ENCODE results near the gene NBAS. TPM values are rescaled to one million over a fixed set of nuclear protein-coding genes. Genes with fewer than 3 reads are reported as not detected.

Gene NBAS
- total and polyA plus RNA-seq, 9 donors, result 25.8 to 48.9 (median 43.4) TPM

DNA sequence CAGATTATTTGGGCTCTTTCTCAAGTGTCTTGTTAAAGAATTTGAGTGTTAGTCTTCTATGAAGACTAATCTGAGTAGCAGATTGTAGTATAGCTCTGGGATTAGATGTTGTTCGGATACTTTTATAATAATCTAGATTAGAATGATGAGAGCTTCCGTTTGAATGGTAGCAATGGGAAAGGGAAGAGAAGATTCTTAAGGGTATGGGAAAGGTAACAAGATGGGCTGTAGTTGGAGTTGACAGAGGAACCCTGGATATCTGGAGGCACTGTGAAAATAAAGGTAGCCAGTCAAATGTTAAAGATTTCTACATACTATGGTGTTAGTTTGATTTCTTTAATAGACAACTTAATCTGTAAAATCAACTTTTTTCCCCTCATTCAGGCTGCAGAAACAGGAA is 35.2 kb upstream of the NBAS start:
- no peak for DNase-seq
- H3K27me3 ChIP-seq, result no peaks in the 10 kb centered on the region
- H3K4me3 ChIP-seq, result no peak overlapping the region
- TF ChIP-seq EP300 (IDR thresholded peaks at IDR 0.05) (no peak), POLR2A (IDR thresholded peaks at IDR 0.05) (no peak)
- TF ChIP-seq, protein P1, sequence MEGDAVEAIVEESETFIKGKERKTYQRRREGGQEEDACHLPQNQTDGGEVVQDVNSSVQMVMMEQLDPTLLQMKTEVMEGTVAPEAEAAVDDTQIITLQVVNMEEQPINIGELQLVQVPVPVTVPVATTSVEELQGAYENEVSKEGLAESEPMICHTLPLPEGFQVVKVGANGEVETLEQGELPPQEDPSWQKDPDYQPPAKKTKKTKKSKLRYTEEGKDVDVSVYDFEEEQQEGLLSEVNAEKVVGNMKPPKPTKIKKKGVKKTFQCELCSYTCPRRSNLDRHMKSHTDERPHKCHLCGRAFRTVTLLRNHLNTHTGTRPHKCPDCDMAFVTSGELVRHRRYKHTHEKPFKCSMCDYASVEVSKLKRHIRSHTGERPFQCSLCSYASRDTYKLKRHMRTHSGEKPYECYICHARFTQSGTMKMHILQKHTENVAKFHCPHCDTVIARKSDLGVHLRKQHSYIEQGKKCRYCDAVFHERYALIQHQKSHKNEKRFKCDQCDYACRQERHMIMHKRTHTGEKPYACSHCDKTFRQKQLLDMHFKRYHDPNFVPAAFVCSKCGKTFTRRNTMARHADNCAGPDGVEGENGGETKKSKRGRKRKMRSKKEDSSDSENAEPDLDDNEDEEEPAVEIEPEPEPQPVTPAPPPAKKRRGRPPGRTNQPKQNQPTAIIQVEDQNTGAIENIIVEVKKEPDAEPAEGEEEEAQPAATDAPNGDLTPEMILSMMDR (IDR thresholded peaks at IDR 0.05), result no peak
- H3K9me3 ChIP-seq, result no peaks in the 10 kb centered on the region
- H3K4me1 ChIP-seq (ENCODE audit: insufficient read depth), result peaks cover 4% of the 10 kb centered on the region
- intact Hi-C loops (cut with DNase I), result no loop called here
- no peaks in the 10 kb centered on the region for H3K36me3 ChIP-seq
- 87 to 88% (median 87%) methylated on average over 2 of the region's 2 CpGs for WGBS, 3 donors
- no peak overlapping the region for H3K27ac ChIP-seq

DNA sequence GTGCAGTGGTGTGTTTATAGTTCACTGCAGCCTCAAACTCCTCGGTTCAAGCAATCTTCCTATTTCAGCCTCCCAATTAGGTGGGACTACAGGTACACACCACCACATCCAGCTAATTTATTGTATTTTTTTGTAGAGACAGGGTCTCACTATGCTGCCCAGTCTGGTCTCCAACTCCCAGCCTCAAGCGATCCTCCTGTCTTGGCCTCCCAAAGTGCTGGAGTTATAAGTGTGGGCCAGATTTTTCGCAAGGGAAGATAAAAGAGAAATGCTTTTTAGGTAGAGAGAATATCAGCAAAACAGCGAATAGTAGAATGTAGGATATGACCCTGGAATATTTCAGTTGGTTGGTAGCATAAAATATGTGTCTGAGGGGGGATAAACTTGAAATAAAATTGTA is 34.8 kb upstream of the NBAS start:
- H3K4me3 ChIP-seq, result no peak overlapping the region
- DNase-seq, result no peak
- no peaks in the 10 kb centered on the region for H3K9me3 ChIP-seq
- intact Hi-C loops (cut with DNase I), result no loop called here
- no peaks in the 10 kb centered on the region for H3K27me3 ChIP-seq
- peaks cover 6% of the 10 kb centered on the region for H3K4me1 ChIP-seq (ENCODE audit: insufficient read depth)
- 96 to 97% (median 97%) methylated on average over 4 of the region's 4 CpGs for WGBS, 3 donors
- TF ChIP-seq EP300 (IDR thresholded peaks at IDR 0.05), result no peak
- TF ChIP-seq POLR2A (IDR thresholded peaks at IDR 0.05), result no peak
- TF ChIP-seq, protein P1 (IDR thresholded peaks at IDR 0.05), result no peak
- no peak overlapping the region for H3K27ac ChIP-seq
- no peaks in the 10 kb centered on the region for H3K36me3 ChIP-seq

DNA sequence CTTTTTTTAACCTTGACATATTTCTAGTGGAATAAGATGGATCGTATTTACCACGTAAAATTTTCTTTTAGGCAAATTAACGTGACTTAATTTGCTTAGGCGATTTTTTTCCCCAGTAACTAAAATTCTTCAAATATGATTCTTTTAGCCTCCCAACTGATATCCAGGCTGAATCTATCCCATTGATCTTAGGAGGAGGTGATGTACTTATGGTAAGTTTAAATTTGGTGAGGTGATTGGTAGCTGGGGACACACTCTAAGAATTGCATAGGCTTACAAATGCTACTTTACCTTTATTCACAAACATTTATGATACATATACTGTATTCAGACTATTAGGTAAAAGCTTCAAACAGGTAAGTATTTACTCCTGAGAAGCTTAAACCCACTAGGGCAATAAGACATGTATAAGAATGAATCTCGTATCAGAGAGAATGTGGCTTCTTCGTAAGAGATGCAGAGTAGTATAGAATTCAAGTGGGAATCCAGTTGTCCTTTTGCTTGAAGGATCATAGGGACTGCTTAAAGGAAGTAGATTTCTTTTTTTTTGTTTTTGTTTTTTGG is 34.3 kb upstream of the NBAS start:
- no peaks in the 10 kb centered on the region for H3K9me3 ChIP-seq
- no peak for DNase-seq
- H3K27ac ChIP-seq, result no peak overlapping the region
- H3K4me3 ChIP-seq, result no peak overlapping the region
- no peaks in the 10 kb centered on the region for H3K36me3 ChIP-seq
- peaks cover 7% of the 10 kb centered on the region for H3K4me1 ChIP-seq (ENCODE audit: insufficient read depth)
- WGBS, 3 donors, result 93 to 96% (median 95%) methylated on average over 6 of the region's 6 CpGs
- intact Hi-C loops (cut with DNase I), result no loop called here
- no peaks in the 10 kb centered on the region for H3K27me3 ChIP-seq
- TF ChIP-seq, protein P1 (IDR thresholded peaks at IDR 0.05), result no peak
- TF ChIP-seq POLR2A (IDR thresholded peaks at IDR 0.05) (no peak), EP300 (IDR thresholded peaks at IDR 0.05) (no peak)

DNA sequence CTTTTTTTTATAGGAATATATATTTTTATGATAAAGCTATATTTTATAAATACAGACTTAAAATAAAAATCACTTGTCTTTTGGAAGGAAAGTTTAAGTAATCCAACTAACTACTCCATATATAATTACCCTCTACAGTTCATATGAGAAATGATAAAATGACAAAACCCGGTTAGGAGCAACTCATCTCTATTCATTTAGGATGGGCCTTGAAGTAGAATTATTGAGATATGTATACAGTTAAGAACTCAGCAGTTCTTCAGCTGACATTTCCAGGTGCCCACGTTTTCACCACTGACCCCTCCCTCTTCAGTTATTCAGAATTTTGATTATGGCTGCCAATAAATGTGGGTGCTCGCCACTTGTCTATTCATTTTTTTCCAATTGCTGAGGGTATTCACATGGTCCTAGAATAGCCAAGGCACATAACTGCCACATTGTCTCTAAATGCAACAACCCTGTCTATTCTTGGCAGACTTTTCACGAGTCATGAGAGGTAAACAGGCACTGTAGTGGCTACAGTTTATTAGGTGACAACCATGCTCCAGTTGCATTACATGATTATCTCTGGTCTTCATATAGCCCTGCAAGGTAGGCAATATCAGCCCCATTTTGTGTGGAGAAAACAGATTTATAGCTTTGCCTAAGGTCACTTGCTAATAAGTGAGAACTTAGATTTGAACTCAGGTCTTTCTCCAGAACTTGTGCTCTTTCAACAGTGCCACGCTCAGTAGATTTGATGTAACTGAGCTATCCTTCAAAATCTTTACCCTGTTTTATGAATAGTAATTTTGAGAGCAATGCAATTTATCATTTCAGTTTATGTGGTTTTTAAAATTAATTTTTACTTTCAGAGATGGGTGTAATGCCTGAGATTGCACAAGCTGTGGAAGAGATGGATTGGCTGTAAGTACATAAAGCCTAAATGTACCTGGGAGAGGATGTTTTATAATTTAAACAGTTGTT is 33.4 kb upstream of the NBAS start:
- no peak for DNase-seq
- intact Hi-C loops (cut with DNase I), result no loop called here
- Histone ChIP-seq H3K27ac (no peak overlapping the region), H3K4me3 (no peak overlapping the region), H3K36me3 (no peaks in the 10 kb centered on the region), H3K27me3 (no peaks in the 10 kb centered on the region), H3K4me1 (ENCODE audit: insufficient read depth) (peaks cover 7% of the 10 kb centered on the region), H3K9me3 (no peaks in the 10 kb centered on the region)
- no peak for TF ChIP-seq POLR2A (IDR thresholded peaks at IDR 0.05)
- TF ChIP-seq, protein P1 (IDR thresholded peaks at IDR 0.05), result no peak
- no peak for TF ChIP-seq EP300 (IDR thresholded peaks at IDR 0.05)
- WGBS, 3 donors, result 61 to 70% (median 69%) methylated on average over 5 of the region's 5 CpGs

All from ovary (tissue), 9 donors.